ENCODE data around the gene CELA3A. TPM values are rescaled to one million over a fixed set of nuclear protein-coding genes. Genes with fewer than 3 reads are reported as not detected.
"Not testable (repeated sequence)": the region's sequence is repeated elsewhere in the genome, so short reads cannot be mapped to it uniquely, and the experiment has no call there.

Gene CELA3A
- polyA plus RNA-seq, 3 donors: not detected

GRCh38 chr1:22030473-22030872, 29.0 kb downstream of the CELA3A start:
- H4K20me1 ChIP-seq (ENCODE audit: insufficient read depth, low read length): no peaks in the 10 kb centered on the region
- H3K27ac ChIP-seq (ENCODE audit: low read depth in 1 of 2, low read length in 2 of 2): no peak overlapping the region
- peak overlapping the region; percentile 29 for H2AFZ ChIP-seq (ENCODE audit: insufficient read depth, low read depth, low read length, poor library complexity, severe bottlenecking)
- peaks cover 25 to 37% of the 10 kb centered on the region in 2 donors for H3K4me1 ChIP-seq (ENCODE audit: control insufficient read depth in 1 of 2, insufficient read depth in 2 of 2, low read length in 2 of 2)
- intact Hi-C loops (cut with micrococcal nuclease): no loop called here
- peaks cover 30% of the 10 kb centered on the region for H3K79me2 ChIP-seq (ENCODE audit: insufficient read depth, low read length)
- H3K9ac ChIP-seq (ENCODE audit: insufficient read depth, low read length, poor library complexity, severe bottlenecking): no peak overlapping the region
- Mint-ChIP-seq H3K4me1 (peaks cover 36% of the 10 kb centered on the region), H3K36me3 (peaks cover 4 to 6% of the 10 kb centered on the region in 2 donors), H3K27ac (peak overlapping the region in 2 of 7 donors; percentile 25 to 92), H3K9me3 (no peaks in the 10 kb centered on the region), H3K27me3 (ENCODE audit: low read depth in 3 of 3) (no peaks in the 10 kb centered on the region), H3K4me3 (no peak overlapping the region)
- WGBS (ENCODE audit: insufficient coverage): 71% methylated on average over 3 of the region's 3 CpGs
- no peak for TF ChIP-seq CTCF (IDR thresholded peaks at IDR 0.05)
- no peak overlapping the region for H3K4me2 ChIP-seq (replicated peaks; ENCODE audit: extremely low read depth, low read length, poor library complexity, severe bottlenecking)
- no peaks in the 10 kb centered on the region for H3K9me3 ChIP-seq (replicated peaks in 1 of 2; ENCODE audit: control insufficient read depth in 1 of 2, insufficient read depth in 1 of 2, low read length in 2 of 2)
- no peaks in the 10 kb centered on the region for H3K36me3 ChIP-seq (replicated peaks in 1 of 2; ENCODE audit: control insufficient read depth in 1 of 2, insufficient read depth in 2 of 2, low read length in 2 of 2)
- H3K27me3 ChIP-seq (ENCODE audit: control insufficient read depth in 2 of 2, insufficient read depth in 2 of 2, low read length in 2 of 2): no peaks in the 10 kb centered on the region
- DNase-seq: no peak
- H3K4me3 ChIP-seq (replicated peaks in 1 of 3; ENCODE audit: low read depth in 2 of 3, low read length in 3 of 3): no peak overlapping the region

GRCh38 chr1:22031214-22031962, 29.9 kb downstream of the CELA3A start:
- Mint-ChIP-seq H3K4me3 (peak overlapping the region; percentile 56 to 78), H3K9me3 (no peaks in the 10 kb centered on the region), H3K36me3 (peaks cover 4 to 6% of the 10 kb centered on the region in 2 donors), H3K27me3 (ENCODE audit: low read depth in 3 of 3) (no peaks in the 10 kb centered on the region), H3K4me1 (peaks cover 30% of the 10 kb centered on the region), H3K27ac (peak overlapping the region; percentile 81 to 94 (median 92))
- Histone ChIP-seq H3K9me3 (replicated peaks in 1 of 2; ENCODE audit: control insufficient read depth in 1 of 2, insufficient read depth in 1 of 2, low read length in 2 of 2) (no peaks in the 10 kb centered on the region), H2AFZ (ENCODE audit: insufficient read depth, low read depth, low read length, poor library complexity, severe bottlenecking) (peak overlapping the region; percentile 73), H3K27me3 (ENCODE audit: control insufficient read depth in 2 of 2, insufficient read depth in 2 of 2, low read length in 2 of 2) (no peaks in the 10 kb centered on the region), H3K9ac (ENCODE audit: insufficient read depth, low read length, poor library complexity, severe bottlenecking) (peak overlapping the region; percentile 20), H3K4me1 (ENCODE audit: control insufficient read depth in 1 of 2, insufficient read depth in 2 of 2, low read length in 2 of 2) (peaks cover 19 to 31% of the 10 kb centered on the region in 2 donors), H4K20me1 (ENCODE audit: insufficient read depth, low read length) (no peaks in the 10 kb centered on the region), H3K4me3 (replicated peaks in 1 of 3; ENCODE audit: low read depth in 2 of 3, low read length in 3 of 3) (peak overlapping the region in 2 of 3 experiments; percentile 2 to 50), H3K36me3 (replicated peaks in 1 of 2; ENCODE audit: control insufficient read depth in 1 of 2, insufficient read depth in 2 of 2, low read length in 2 of 2) (no peaks in the 10 kb centered on the region), H3K4me2 (replicated peaks; ENCODE audit: extremely low read depth, low read length, poor library complexity, severe bottlenecking) (peak overlapping the region; percentile 61), H3K27ac (ENCODE audit: low read depth in 1 of 2, low read length in 2 of 2) (peak overlapping the region; percentile 55 to 82), H3K79me2 (ENCODE audit: insufficient read depth, low read length) (peaks cover 21% of the 10 kb centered on the region)
- WGBS (ENCODE audit: insufficient coverage): 40% methylated on average over 5 of the region's 8 CpGs
- TF ChIP-seq CTCF (IDR thresholded peaks at IDR 0.05): no peak
- DNase-seq: peak in 2 of 3 donors; percentile 36 to 37
- intact Hi-C loops (cut with micrococcal nuclease): no loop called here

GRCh38 chr1:22034834-22035233, 33.4 kb downstream of the CELA3A start:
- H3K4me3 Mint-ChIP-seq; H3K9me3 Mint-ChIP-seq; DNase-seq; H3K36me3 Mint-ChIP-seq; H3K36me3 ChIP-seq (replicated peaks in 1 of 2; ENCODE audit: control insufficient read depth in 1 of 2, insufficient read depth in 2 of 2, low read length in 2 of 2); H3K9ac ChIP-seq (ENCODE audit: insufficient read depth, low read length, poor library complexity, severe bottlenecking); H3K9me3 ChIP-seq (replicated peaks in 1 of 2; ENCODE audit: control insufficient read depth in 1 of 2, insufficient read depth in 1 of 2, low read length in 2 of 2); H2AFZ ChIP-seq (ENCODE audit: insufficient read depth, low read depth, low read length, poor library complexity, severe bottlenecking); intact Hi-C loops (cut with micrococcal nuclease); H3K27ac ChIP-seq (ENCODE audit: low read depth in 1 of 2, low read length in 2 of 2); H4K20me1 ChIP-seq (ENCODE audit: insufficient read depth, low read length); H3K27ac Mint-ChIP-seq; H3K27me3 ChIP-seq (ENCODE audit: control insufficient read depth in 2 of 2, insufficient read depth in 2 of 2, low read length in 2 of 2); H3K27me3 Mint-ChIP-seq (ENCODE audit: low read depth in 3 of 3); H3K4me3 ChIP-seq (replicated peaks in 1 of 3; ENCODE audit: low read depth in 2 of 3, low read length in 3 of 3); H3K79me2 ChIP-seq (ENCODE audit: insufficient read depth, low read length); H3K4me2 ChIP-seq (replicated peaks; ENCODE audit: extremely low read depth, low read length, poor library complexity, severe bottlenecking): not testable (repeated sequence)
- 100% methylated on average over 2 of the region's 5 CpGs for WGBS (ENCODE audit: insufficient coverage)
- H3K4me1 Mint-ChIP-seq: peaks cover 48% of the 10 kb centered on the region
- H3K4me1 ChIP-seq (ENCODE audit: control insufficient read depth in 1 of 2, insufficient read depth in 2 of 2, low read length in 2 of 2): peaks cover 44 to 56% of the 10 kb centered on the region in 2 donors

Measured in CD14-positive monocyte (primary cell).